Muscle layer of duodenum (tissue), 2 donors: ENCODE measurements around the gene NOS3.

Experiments
- H3K27ac ChIP-seq: one replicate; pipeline ENCODE4 v1.7.0; 2013; ENCODE audit warnings: mild to moderate bottlenecking, low read length
- H3K27me3 ChIP-seq: one replicate; pipeline ENCODE4 v1.7.0; 2013; ENCODE audit warnings: low read depth, mild to moderate bottlenecking, control low read depth, low read length
- H3K36me3 ChIP-seq, 2 donors: one replicate each; pipeline ENCODE4 v1.7.0; 2013; ENCODE audit warnings: low read length in 2 of 2, control low read depth in 1 of 2, mild to moderate bottlenecking in 1 of 2; ENCODE audit not compliant: insufficient read depth in 2 of 2, control insufficient read depth in 1 of 2
- H3K4me1 ChIP-seq, 2 donors: one replicate each; pipeline ENCODE4 v1.7.0; 2013; ENCODE audit warnings: low read length in 2 of 2, mild to moderate bottlenecking in 2 of 2, control low read depth in 1 of 2, moderate library complexity in 1 of 2; ENCODE audit not compliant: insufficient read depth in 2 of 2, control insufficient read depth in 1 of 2
- H3K4me3 ChIP-seq, 2 donors: one replicate each; pipeline ENCODE4 v1.7.0; 2013; ENCODE audit warnings: low read length in 2 of 2, low read depth in 1 of 2, mild to moderate bottlenecking in 1 of 2
- H3K9me3 ChIP-seq, 2 donors: one replicate each; pipeline ENCODE4 v1.7.0; 2013; ENCODE audit warnings: low read length in 2 of 2, control low read depth in 1 of 2, mild to moderate bottlenecking in 1 of 2; ENCODE audit not compliant: control insufficient read depth in 1 of 2
- donor health status: healthy.

The NOS3 gene

GRCh38 chr7:150947241-150947745 is 43.5 kb upstream of the NOS3 start:
- Histone ChIP-seq H3K4me1 (peaks cover 0 to 44% of the 10 kb centered on the region in 2 donors), H3K27me3 (no peaks in the 10 kb centered on the region), H3K36me3 (peaks cover 0 to 22% of the 10 kb centered on the region in 2 donors), H3K27ac (no peak overlapping the region), H3K4me3 (no peak overlapping the region), H3K9me3 (no peaks in the 10 kb centered on the region)

GRCh38 chr7:150947761-150948651 is 42.8 kb upstream of the NOS3 start:
- Histone ChIP-seq H3K9me3 (no peaks in the 10 kb centered on the region), H3K27me3 (no peaks in the 10 kb centered on the region), H3K4me1 (peaks cover 0 to 36% of the 10 kb centered on the region in 2 donors), H3K27ac (no peak overlapping the region), H3K36me3 (peaks cover 0 to 22% of the 10 kb centered on the region in 2 donors), H3K4me3 (no peak overlapping the region)

- peaks cover 0 to 40% of the 10 kb centered on the region in 2 donors for H3K4me1 ChIP-seq
- no peak overlapping the region for H3K27ac ChIP-seq
- H3K9me3 ChIP-seq, result no peaks in the 10 kb centered on the region
- H3K27me3 ChIP-seq, result no peaks in the 10 kb centered on the region
- no peak overlapping the region for H3K4me3 ChIP-seq
- peaks cover 0 to 22% of the 10 kb centered on the region in 2 donors for H3K36me3 ChIP-seq
Measured at GRCh38 chr7:150948791-150949251, 42.0 kb upstream of the NOS3 start.

- Histone ChIP-seq H3K27me3 (no peaks in the 10 kb centered on the region), H3K4me3 (no peak overlapping the region), H3K36me3 (peaks cover 0 to 22% of the 10 kb centered on the region in 2 donors), H3K27ac (no peak overlapping the region), H3K4me1 (peaks cover 0 to 47% of the 10 kb centered on the region in 2 donors), H3K9me3 (no peaks in the 10 kb centered on the region)
Measured at GRCh38 chr7:150949564-150949963, 41.3 kb upstream of the NOS3 start.

GRCh38 chr7:150949971-150950491 is 40.8 kb upstream of the NOS3 start:
- H3K27me3 ChIP-seq, result no peaks in the 10 kb centered on the region
- H3K4me1 ChIP-seq, result peaks cover 0 to 49% of the 10 kb centered on the region in 2 donors
- peaks cover 0 to 22% of the 10 kb centered on the region in 2 donors for H3K36me3 ChIP-seq
- no peak overlapping the region for H3K27ac ChIP-seq
- no peaks in the 10 kb centered on the region for H3K9me3 ChIP-seq
- no peak overlapping the region for H3K4me3 ChIP-seq

GRCh38 chr7:150950496-150951180 is 40.2 kb upstream of the NOS3 start:
- H3K27ac ChIP-seq, result no peak overlapping the region
- peaks cover 0 to 49% of the 10 kb centered on the region in 2 donors for H3K4me1 ChIP-seq
- no peak overlapping the region for H3K4me3 ChIP-seq
- H3K27me3 ChIP-seq, result no peaks in the 10 kb centered on the region
- H3K36me3 ChIP-seq, result peaks cover 0 to 22% of the 10 kb centered on the region in 2 donors
- H3K9me3 ChIP-seq, result no peaks in the 10 kb centered on the region

- Histone ChIP-seq H3K27ac (no peak overlapping the region), H3K9me3 (no peaks in the 10 kb centered on the region), H3K4me1 (peaks cover 0 to 49% of the 10 kb centered on the region in 2 donors), H3K4me3 (no peak overlapping the region), H3K36me3 (peaks cover 0 to 22% of the 10 kb centered on the region in 2 donors), H3K27me3 (no peaks in the 10 kb centered on the region)
Measured at GRCh38 chr7:150951181-150951520, 39.7 kb upstream of the NOS3 start.

GRCh38 chr7:150951521-150951920 is 39.3 kb upstream of the NOS3 start:
- Histone ChIP-seq H3K27me3 (no peaks in the 10 kb centered on the region), H3K9me3 (no peaks in the 10 kb centered on the region)

GRCh38 chr7:150952331-150953050 is 38.3 kb upstream of the NOS3 start:
- H3K27ac ChIP-seq, result no peak overlapping the region
- peaks cover 0 to 52% of the 10 kb centered on the region in 2 donors for H3K4me1 ChIP-seq
- peaks cover 0 to 22% of the 10 kb centered on the region in 2 donors for H3K36me3 ChIP-seq
- no peaks in the 10 kb centered on the region for H3K27me3 ChIP-seq
- peak overlapping the region in 1 of 2 donors; percentile 67 for H3K4me3 ChIP-seq
- no peaks in the 10 kb centered on the region for H3K9me3 ChIP-seq

More at GRCh38 chr7:150951521-150951920, 39.3 kb upstream of the NOS3 start:
- Histone ChIP-seq H3K36me3 (peaks cover 0 to 22% of the 10 kb centered on the region in 2 donors), H3K27ac (no peak overlapping the region), H3K4me1 (peaks cover 0 to 49% of the 10 kb centered on the region in 2 donors), H3K4me3 (no peak overlapping the region)

- H3K27me3 ChIP-seq, result no peaks in the 10 kb centered on the region
- peak overlapping the region; percentile 18 to 67 for H3K4me3 ChIP-seq
- H3K4me1 ChIP-seq, result peaks cover 0 to 45% of the 10 kb centered on the region in 2 donors
- no peak overlapping the region for H3K27ac ChIP-seq
- no peaks in the 10 kb centered on the region for H3K9me3 ChIP-seq
- peaks cover 0 to 22% of the 10 kb centered on the region in 2 donors for H3K36me3 ChIP-seq
Measured at GRCh38 chr7:150953061-150953997, 37.5 kb upstream of the NOS3 start.
